Sigmoid colon (tissue), 4 donors: ENCODE results near the gene PCNX3.

Source experiments
- CTCF ChIP-seq, 4 experiments: fragments of 450-650 bp in 3 of 4; fragments of 200-600 bp in 1 of 4; IDR thresholded peaks; one replicate each; pipeline ENCODE4 v1.5.1; 2016 to 2019; ENCODE audit warnings: antibody characterized with exemption in 4 of 4, mild to moderate bottlenecking in 3 of 4, moderate library complexity in 2 of 4
- POLR2A ChIP-seq, 2 donors: fragments of 450-650 bp; IDR thresholded peaks; one replicate each; pipeline ENCODE4 v1.6.1; 2016; ENCODE audit warnings: antibody characterized with exemption in 2 of 2, mild to moderate bottlenecking in 2 of 2, moderate library complexity in 2 of 2
- POLR2AphosphoS5 ChIP-seq, 4 donors: sonication (generic); formaldehyde crosslinking; IDR thresholded peaks; one replicate each; pipeline ENCODE4 v1.6.1; 2017; ENCODE audit warnings: antibody characterized with exemption in 4 of 4

GRCh38 chr11:65596520-65596919 lies 19.1 kb upstream of the PCNX3 start:
- TF ChIP-seq POLR2A (IDR thresholded peaks at IDR 0.05), result no peak
- TF ChIP-seq CTCF (IDR thresholded peaks at IDR 0.05), result no peak
- TF ChIP-seq POLR2AphosphoS5 (IDR thresholded peaks at IDR 0.05), result no peak
